Muscle of arm (tissue), 12 donors: ENCODE results near the gene G6PC3. TPM values are rescaled to one million over a fixed set of nuclear protein-coding genes. Genes with fewer than 3 reads are reported as not detected.
"Not testable (repeated sequence)": the region's sequence is repeated elsewhere in the genome, so short reads cannot be mapped to it uniquely, and the experiment has no call there.

Source experiments
- DNase-seq: peaks from one replicate; pipeline ENCODE4 v3.0.0-alpha.2; 2013
- polyA plus RNA-seq, 12 donors: library from polyadenylated mRNA; unstranded; fragments of 120-200 nt; gene quantifications; one replicate each; pipeline ENCODE4 v1.2.1, GENCODE V29; 2013; ENCODE audit not compliant: insufficient read length in 12 of 12

Gene G6PC3
- polyA plus RNA-seq, 12 donors: 25.8 to 65.2 (median 34.2) TPM; not detected in 1

- no peak for DNase-seq
Measured at GRCh38 chr17:44102849-44103622, 32.5 kb downstream of the G6PC3 start.

- DNase-seq: no peak
Measured at GRCh38 chr17:44105483-44105882, 34.9 kb downstream of the G6PC3 start.

GRCh38 chr17:44105941-44106340 lies 35.4 kb downstream of the G6PC3 start:
- no peak for DNase-seq

GRCh38 chr17:44106801-44107200 lies 36.3 kb downstream of the G6PC3 start:
- no peak for DNase-seq

GRCh38 chr17:44108440-44109311 lies 38.1 kb downstream of the G6PC3 start:
- no peak for DNase-seq

- no peak for DNase-seq
Measured at GRCh38 chr17:44109312-44109630, 38.7 kb downstream of the G6PC3 start.

GRCh38 chr17:44110011-44110686 lies 39.6 kb downstream of the G6PC3 start:
- DNase-seq: no peak

GRCh38 chr17:44110823-44111633 lies 40.5 kb downstream of the G6PC3 start:
- DNase-seq: peak; percentile 91

GRCh38 chr17:44111777-44112176 lies 41.2 kb downstream of the G6PC3 start:
- DNase-seq: no peak

GRCh38 chr17:44112284-44113280 lies 42.0 kb downstream of the G6PC3 start:
- no peak for DNase-seq

GRCh38 chr17:44113382-44113781 lies 42.8 kb downstream of the G6PC3 start:
- no peak for DNase-seq

GRCh38 chr17:44113868-44114840 lies 43.6 kb downstream of the G6PC3 start:
- no peak for DNase-seq

GRCh38 chr17:44115585-44116415 lies 45.3 kb downstream of the G6PC3 start:
- no peak for DNase-seq

- DNase-seq: no peak
Measured at GRCh38 chr17:44117351-44117750, 46.8 kb downstream of the G6PC3 start.

GRCh38 chr17:44118427-44119050 lies 48.0 kb downstream of the G6PC3 start:
- DNase-seq: no peak

GRCh38 chr17:44119062-44119461 lies 48.5 kb downstream of the G6PC3 start:
- DNase-seq: no peak

GRCh38 chr17:44119798-44120197 lies 49.3 kb downstream of the G6PC3 start:
- DNase-seq: no peak

GRCh38 chr17:44120281-44120680 lies 49.7 kb downstream of the G6PC3 start:
- DNase-seq: not testable (repeated sequence)
